Measurements from ENCODE around the gene SLC50A1. TPM values are rescaled to one million over a fixed set of nuclear protein-coding genes. Genes with fewer than 3 reads are reported as not detected.
A peak's percentile ranks its signal among the peaks of the same experiment; 100 is the strongest.

SLC50A1 gene
- total RNA-seq, 1 donor from 2014 or later, result 25.9 TPM

GRCh38 chr1:155125511-155125945 lies 10.1 kb upstream of the SLC50A1 start:
- no peak for DNase-seq (ENCODE audit: low spot score in 2 of 2, unreplicated experiment in 2 of 2)
- Mint-ChIP-seq H3K4me1 (peaks cover 54% of the 10 kb centered on the region), H3K27me3 (ENCODE audit: low read depth) (peaks cover 26% of the 10 kb centered on the region), H3K9me3 (no peaks in the 10 kb centered on the region), H3K36me3 (no peaks in the 10 kb centered on the region), H3K27ac (peak overlapping the region; percentile 87), H3K4me3 (peak overlapping the region; percentile 55)
- no peak for TF ChIP-seq CTCF (IDR thresholded peaks at IDR 0.05; ENCODE audit: unreplicated experiment)

GRCh38 chr1:155125946-155126555 lies 9.6 kb upstream of the SLC50A1 start:
- peaks cover 26% of the 10 kb centered on the region for H3K27me3 Mint-ChIP-seq (ENCODE audit: low read depth)
- peak overlapping the region; percentile 98 for H3K27ac Mint-ChIP-seq
- peak in 1 of 2 experiments; percentile 45 for DNase-seq (ENCODE audit: low spot score in 2 of 2, unreplicated experiment in 2 of 2)
- H3K4me3 Mint-ChIP-seq, result peak overlapping the region; percentile 84
- H3K9me3 Mint-ChIP-seq, result no peaks in the 10 kb centered on the region
- H3K36me3 Mint-ChIP-seq, result peaks cover 3% of the 10 kb centered on the region
- no peak for TF ChIP-seq CTCF (IDR thresholded peaks at IDR 0.05; ENCODE audit: unreplicated experiment)
- peaks cover 59% of the 10 kb centered on the region for H3K4me1 Mint-ChIP-seq

DNA sequence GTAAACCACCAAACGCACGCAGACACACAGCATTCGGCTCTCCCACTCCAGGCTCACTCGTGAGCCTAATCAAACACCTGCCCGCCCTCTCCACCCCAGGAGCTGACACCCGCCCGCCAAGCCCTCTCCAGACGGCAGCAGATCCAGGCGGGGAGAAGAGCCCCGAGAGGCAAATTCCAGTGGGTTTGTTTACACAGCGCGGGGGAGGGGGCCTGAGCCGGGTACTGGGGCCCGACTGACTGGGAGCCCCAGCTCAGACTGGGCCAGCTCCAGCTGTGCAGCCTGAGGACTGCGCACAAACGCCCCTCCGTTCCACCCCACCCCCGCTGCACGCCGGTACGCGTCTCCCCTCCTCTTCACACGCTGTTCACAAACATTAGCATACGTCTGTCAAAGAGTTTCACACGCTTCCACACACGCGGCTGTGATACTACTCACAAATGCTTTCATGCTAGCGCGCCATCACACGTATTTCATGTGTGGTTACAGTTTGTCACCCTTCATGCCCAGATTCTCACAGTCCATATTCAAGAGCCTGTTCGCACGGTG lies 9.0 kb upstream of the SLC50A1 start:
- H3K27ac Mint-ChIP-seq, result peak overlapping the region; percentile 98

DNA sequence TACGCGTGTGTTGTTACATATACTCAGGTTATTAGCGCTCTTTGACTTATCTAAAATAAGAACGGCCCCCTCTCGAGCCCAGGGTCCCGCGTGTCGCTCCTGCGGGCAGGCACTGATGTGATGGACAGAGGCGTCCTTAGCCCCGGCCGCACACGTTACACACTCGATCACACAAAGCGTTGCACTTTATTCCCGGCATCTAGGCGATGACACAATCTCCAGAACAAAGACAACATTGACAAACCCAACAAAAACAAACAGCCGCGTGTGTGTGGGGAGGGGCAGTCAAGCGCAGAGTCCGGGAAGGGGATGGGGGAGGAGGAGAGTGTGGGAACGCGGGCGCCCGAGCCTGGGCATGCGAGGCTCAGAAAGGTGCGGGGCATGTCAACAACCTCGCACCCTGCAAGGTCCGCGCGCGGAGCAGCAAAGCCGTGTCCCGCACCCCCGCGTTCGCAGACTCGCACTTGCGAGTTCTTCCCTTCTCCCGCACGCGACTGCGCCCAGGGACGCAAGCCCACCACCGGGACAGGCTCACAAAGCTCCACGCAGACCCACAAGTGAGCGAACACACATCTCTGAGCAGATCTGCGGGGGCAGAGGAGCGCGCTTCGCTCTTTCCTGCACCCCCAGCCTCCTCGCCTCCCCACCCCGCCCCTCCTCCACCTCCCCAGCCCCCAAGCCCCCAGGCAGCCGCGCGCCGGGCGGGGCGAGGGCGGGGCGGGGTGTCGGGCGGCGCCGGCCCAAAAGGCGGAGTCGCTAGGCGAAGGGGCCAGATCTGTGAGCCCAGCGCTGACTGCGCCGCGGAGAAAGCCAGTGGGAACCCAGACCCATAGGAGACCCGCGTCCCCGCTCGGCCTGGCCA lies 8.3 kb upstream of the SLC50A1 start, which contains the start of gene EFNA1:
Gene EFNA1, plus strand, starts transcription at position 772 of the 862 bp plus-strand sequence. CDS start 102 bp downstream, outside the sequence.
- Mint-ChIP-seq H3K27ac (peak within 1 kb of the TSS; percentile 100), H3K27me3 (ENCODE audit: low read depth) (peaks cover 23% of the 10 kb centered on the region), H3K36me3 (peaks cover 11% of the 10 kb centered on the region), H3K9me3 (no peaks in the 10 kb centered on the region), H3K4me3 (peak within 1 kb of the TSS; percentile 84), H3K4me1 (peaks cover 65% of the 10 kb centered on the region)
- peak; percentile 56 to 76 for DNase-seq (ENCODE audit: low spot score in 2 of 2, unreplicated experiment in 2 of 2)
- TF ChIP-seq CTCF (IDR thresholded peaks at IDR 0.05; ENCODE audit: unreplicated experiment), result no peak

More for the DNA sequence above, 9.0 kb upstream of the SLC50A1 start:
- H3K4me3 Mint-ChIP-seq, result peak overlapping the region; percentile 84
- H3K4me1 Mint-ChIP-seq, result peaks cover 62% of the 10 kb centered on the region
- peaks cover 8% of the 10 kb centered on the region for H3K36me3 Mint-ChIP-seq
- H3K27me3 Mint-ChIP-seq (ENCODE audit: low read depth), result peaks cover 23% of the 10 kb centered on the region
- TF ChIP-seq CTCF (IDR thresholded peaks at IDR 0.05; ENCODE audit: unreplicated experiment), result no peak
- no peaks in the 10 kb centered on the region for H3K9me3 Mint-ChIP-seq
- DNase-seq (ENCODE audit: low spot score in 2 of 2, unreplicated experiment in 2 of 2), result peak in 1 of 2 experiments; percentile 71

- Mint-ChIP-seq H3K9me3 (no peaks in the 10 kb centered on the region), H3K27ac (peak overlapping the region; percentile 100), H3K36me3 (peaks cover 13% of the 10 kb centered on the region), H3K4me3 (peak overlapping the region; percentile 84), H3K4me1 (peaks cover 67% of the 10 kb centered on the region), H3K27me3 (ENCODE audit: low read depth) (peaks cover 23% of the 10 kb centered on the region)
- no peak for TF ChIP-seq CTCF (IDR thresholded peaks at IDR 0.05; ENCODE audit: unreplicated experiment)
- no peak for DNase-seq (ENCODE audit: low spot score in 2 of 2, unreplicated experiment in 2 of 2)
These were observed 7.5 kb upstream of the SLC50A1 start for GRCh38 chr1:155127967-155128754.
